HepG2 (cell line): ENCODE results near the gene PIK3R4. TPM values are rescaled to one million over a fixed set of nuclear protein-coding genes. Genes with fewer than 3 reads are reported as not detected.

Experiments
- ATAC-seq: fragments of 200-7000 bp; cut with Tn5 transposase; 3 replicates; pipeline ENCODE4 v1.9.1; 2020; ENCODE audit warnings: mild to moderate bottlenecking, moderate library complexity
- BruUV-seq: library from RNA; stranded (reverse); fragments of 400-500 nt; replicated peaks from 2 replicates; lab custom pipeline; 2021; lab: Mats Ljungman, UMichigan
- CTCF ChIA-PET: fragments of 300-600 bp; formaldehyde crosslinking; extraction: SDS; loops from one replicate; lab custom pipeline; 2021; ENCODE audit warnings: low total read pairs, inconsistent platforms, low intra/inter-chr PET ratio; lab: Yijun Ruan, JAX
- POLR2A ChIA-PET: fragments of 350-600 bp; sonication (Branson Sonifier 250); formaldehyde crosslinking; loops from one replicate; lab custom pipeline; 2020; ENCODE audit warnings: antibody characterized with exemption, inconsistent platforms; lab: Yijun Ruan, JAX
- DNase-seq: peaks from one replicate; pipeline ENCODE4 v3.0.0-alpha.2; 2015; ENCODE audit warnings: low spot score
- FAIRE-seq: peaks from 3 replicates; lab custom pipeline; 2011; peaks lifted over from hg19 to GRCh38; lab: Jason Lieb, UNC
- H2AFZ ChIP-seq: one replicate; pipeline ENCODE4 v1.6.1; 2011; ENCODE audit warnings: low read length, inconsistent platforms
- H3K27ac ChIP-seq: fragments of 300-600 bp; 3 replicates; pipeline ENCODE4 v1.8.0; 2011; ENCODE audit warnings: mixed run types, mild to moderate bottlenecking, mixed read lengths, low read length, inconsistent platforms; ENCODE audit not compliant: insufficient read depth; ENCODE audit errors: extremely low read length
- H3K27me3 ChIP-seq, 2 experiments: fragments of 200-600 bp in 1 of 2; 2 replicates in 1 of 2; 3 replicates in 1 of 2; pipeline versions ENCODE4 v1.6.0 to v1.8.0; 2011; ENCODE audit warnings: low read length in 2 of 2, mild to moderate bottlenecking in 2 of 2, moderate library complexity in 2 of 2, inconsistent platforms in 1 of 2; ENCODE audit not compliant: insufficient read depth in 2 of 2, control insufficient read depth in 1 of 2
- H3K36me3 ChIP-seq, 2 experiments: fragments of 200-600 bp in 1 of 2; replicated peaks in 1 of 2; 2 replicates in 1 of 2; 3 replicates in 1 of 2; pipeline versions ENCODE4 v1.5.1 to v1.8.0; 2011; ENCODE audit warnings: low read length in 2 of 2, inconsistent platforms in 1 of 2; ENCODE audit not compliant: insufficient read depth in 2 of 2, control insufficient read depth in 1 of 2
- H3K4me1 ChIP-seq: 2 replicates; pipeline ENCODE4 v1.5.1; 2012; ENCODE audit warnings: low read length, inconsistent platforms; ENCODE audit not compliant: insufficient read depth
- H3K4me2 ChIP-seq: 2 replicates; pipeline ENCODE4 v1.6.0; 2011; ENCODE audit warnings: low read depth, low read length, inconsistent platforms
- H3K4me3 ChIP-seq, 3 experiments: fragments of 200-600 bp in 1 of 3; sonication (generic), shearing (Covaris generic) in 1 of 3; replicated peaks in 1 of 3; 2 replicates each; pipeline ENCODE4 v1.5.1; 2011 to 2016; ENCODE audit warnings: low read length in 3 of 3, inconsistent platforms in 2 of 3, low read depth in 2 of 3, mild to moderate bottlenecking in 2 of 3, control low read depth in 1 of 3, mixed read lengths in 1 of 3; ENCODE audit not compliant: insufficient read depth in 1 of 3
- H3K79me2 ChIP-seq: one replicate; pipeline ENCODE4 v1.6.1; 2011; ENCODE audit warnings: low read length, inconsistent platforms; ENCODE audit not compliant: insufficient read depth
- H3K9ac ChIP-seq: 2 replicates; pipeline ENCODE4 v1.6.0; 2011; ENCODE audit warnings: mild to moderate bottlenecking, low read depth, low read length, inconsistent platforms; ENCODE audit not compliant: insufficient read depth
- H3K9me3 ChIP-seq: 2 replicates; pipeline ENCODE4 v1.5.1; 2012; ENCODE audit warnings: mild to moderate bottlenecking, low read length
- H4K20me1 ChIP-seq: 2 replicates; pipeline ENCODE4 v1.6.0; 2011; ENCODE audit warnings: inconsistent platforms, mild to moderate bottlenecking, low read length, moderate library complexity; ENCODE audit not compliant: insufficient read depth
- AHDC1 ChIP-seq: sonication (generic); formaldehyde crosslinking; IDR thresholded peaks from 2 replicates; pipeline ENCODE4 v1.5.1; 2020; ENCODE audit warnings: mild to moderate bottlenecking, missing genetic modification reagents, borderline replicate concordance
- FOXA1 ChIP-seq, 2 experiments: fragments of 450-650 bp in 1 of 2; sonication (generic) in 1 of 2; formaldehyde crosslinking in 1 of 2; IDR thresholded peaks; 2 replicates each; pipeline versions ENCODE4 v1.4.0 to v1.6.1; 2016 to 2020; ENCODE audit warnings: missing genetic modification reagents in 1 of 2
- FOXK1 ChIP-seq: sonication (generic); formaldehyde crosslinking; IDR thresholded peaks from 2 replicates; pipeline ENCODE4 v1.4.0; 2020; ENCODE audit warnings: low read depth, missing genetic modification reagents, borderline replicate concordance
- HINFP ChIP-seq: sonication (generic); formaldehyde crosslinking; IDR thresholded peaks from 2 replicates; pipeline ENCODE4 v1.4.0; 2020; ENCODE audit warnings: low read depth, mild to moderate bottlenecking, missing genetic modification reagents
- MIXL1 ChIP-seq: IDR thresholded peaks from 2 replicates; pipeline ENCODE4 v1.6.1; 2016
- ZBTB21 ChIP-seq: sonication (generic); formaldehyde crosslinking; IDR thresholded peaks from 2 replicates; pipeline ENCODE4 v1.4.0; 2020; ENCODE audit warnings: missing genetic modification reagents
- ZNF160 ChIP-seq: sonication (generic); formaldehyde crosslinking; IDR thresholded peaks from 2 replicates; pipeline ENCODE4 v1.8.0; 2022; ENCODE audit warnings: mild to moderate bottlenecking, inconsistent platforms, missing genetic modification reagents
- ZNF326 ChIP-seq: sonication (generic); formaldehyde crosslinking; IDR thresholded peaks from 2 replicates; pipeline ENCODE4 v1.4.0; 2020; ENCODE audit warnings: missing genetic modification reagents, borderline replicate concordance
- ZNF496 ChIP-seq: sonication (generic); formaldehyde crosslinking; IDR thresholded peaks from 2 replicates; pipeline ENCODE4 v1.8.1; 2023; ENCODE audit warnings: mild to moderate bottlenecking, moderate library complexity, missing genetic modification reagents; ENCODE audit not compliant: insufficient replicate concordance
- WGBS: methylation state at CpG from one replicate; pipeline ENCODE4 v1.1.6; 2017; ENCODE audit warnings: low lambda C conversion rate; 5-methylcytosine and 5-hydroxymethylcytosine counted together
- in situ Hi-C: cut with HindIII; loops from 2 replicates; pipeline ENCODE4 v1.10.0; 2017; ENCODE audit warnings: low pct_unique_long_range_greater_than_20kb; ENCODE audit not compliant: extremely low pct_ligation_motif_present
- intact Hi-C: fragments of 100-400 bp; cut with micrococcal nuclease; formaldehyde crosslinking; loops from one replicate; pipeline ENCODE4 v1.10.0; 2022; ENCODE audit not compliant: unreplicated experiment
- polyA plus RNA-seq, 8 experiments: library from polyadenylated mRNA; depleted of rRNA in 3 of 8; stranded (reverse) in 7 of 8; unstranded in 1 of 8; fragments of >200 nt; fragmentation: Illumina TruSeq in 4 of 8; extraction: Trizol in 4 of 8; gene quantifications; 2 replicates each; pipeline versions ENCODE4 v1.2.1 to v1.2.3, GENCODE V29; 2011 to 2016; ENCODE audit warnings: low read depth in 4 of 8, missing spikeins in 1 of 8, mixed read lengths in 1 of 8; ENCODE audit not compliant: insufficient read depth in 1 of 8
- total RNA-seq, 5 experiments: library from RNA; depleted of rRNA; stranded (reverse); fragments of >200 nt; fragmentation: Illumina TruSeq; extraction: Trizol; gene quantifications; 2 replicates each; pipeline ENCODE4 v1.2.3, GENCODE V29; 2016; ENCODE audit warnings: low read depth in 1 of 5
- TF ChIP-seq, protein P1 (sequence below): sonication (generic); formaldehyde crosslinking; IDR thresholded peaks from 2 replicates; pipeline ENCODE4 v1.5.0; 2020; ENCODE audit warnings: missing genetic modification reagents
- TF ChIP-seq, protein P2 (sequence below): sonication (generic); formaldehyde crosslinking; IDR thresholded peaks from 2 replicates; pipeline ENCODE4 v1.4.0; 2020; ENCODE audit warnings: missing genetic modification reagents

PIK3R4 gene
- total and polyA plus RNA-seq, 2 of the 13 experiments (the other 11 are each of a cell fraction or from before 2014, with no cell fraction given): 22.4 to 26.0 TPM

DNA sequence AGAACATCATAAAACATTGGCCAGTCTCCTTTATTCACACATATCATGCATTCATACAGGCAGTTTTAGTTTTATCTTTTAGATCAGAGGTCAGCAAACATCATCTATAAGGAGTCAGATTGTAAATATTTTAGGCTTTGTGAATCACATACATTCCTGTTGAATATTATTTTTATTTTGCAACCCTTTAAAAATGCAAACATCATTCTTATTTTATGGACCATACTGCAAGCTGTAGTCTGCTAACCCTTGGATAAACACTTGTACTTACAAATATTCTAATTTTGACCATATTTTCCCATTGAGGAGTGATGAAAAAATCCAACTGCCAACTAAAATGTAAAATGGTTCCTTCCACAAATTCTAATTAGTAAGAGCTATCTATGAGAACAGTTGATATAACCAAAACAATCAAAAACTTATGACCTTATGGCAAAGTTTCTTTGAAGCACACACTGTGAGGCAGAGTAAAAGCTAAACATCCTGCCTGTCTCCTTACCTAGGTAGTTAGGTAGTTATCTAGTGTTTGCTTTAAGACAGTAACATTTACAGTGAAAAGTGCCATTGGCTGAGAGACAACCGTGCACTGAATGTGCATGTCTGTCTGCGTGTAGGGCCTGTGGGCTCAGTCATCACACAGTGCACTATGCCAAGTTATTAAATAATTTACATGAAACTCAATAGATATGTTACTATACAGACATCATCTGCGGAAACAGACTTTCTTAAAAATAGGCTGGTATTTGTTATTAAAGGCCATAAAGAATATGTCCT is 57.7 kb downstream of the PIK3R4 start (continued):
- TF ChIP-seq, protein P1, sequence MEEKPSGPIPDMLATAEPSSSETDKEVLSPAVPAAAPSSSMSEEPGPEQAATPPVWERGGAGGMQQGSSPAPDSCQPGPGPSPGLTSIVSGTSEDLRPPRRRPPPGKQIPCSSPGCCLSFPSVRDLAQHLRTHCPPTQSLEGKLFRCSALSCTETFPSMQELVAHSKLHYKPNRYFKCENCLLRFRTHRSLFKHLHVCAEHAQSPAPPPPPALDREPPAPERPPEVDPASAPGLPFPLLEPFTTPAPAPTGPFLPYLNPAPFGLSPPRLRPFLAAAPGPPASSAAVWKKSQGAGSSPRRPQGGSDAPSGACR: no peak
- no peak for TF ChIP-seq ZNF326 (CRISPR knock-in tag)

GRCh38 chr3:130688015-130688688 is 58.5 kb downstream of the PIK3R4 start:
- DNase-seq (no peak), ATAC-seq (no peak), FAIRE-seq (no peak)
- intact Hi-C loops (no loop called here), in situ Hi-C loops (no loop called here)
- Histone ChIP-seq H3K9me3 (no peaks in the 10 kb centered on the region), H3K79me2 (no peaks in the 10 kb centered on the region), H4K20me1 (no peaks in the 10 kb centered on the region), H3K4me1 (no peaks in the 10 kb centered on the region), H3K36me3 (peaks cover 14 to 38% of the 10 kb centered on the region in 2 experiments; a peak in 4 of 5 replicates), H2AFZ (no peak overlapping the region), H3K27me3 (no peaks in the 10 kb centered on the region), H3K27ac (no peak overlapping the region), H3K9ac (no peak overlapping the region), H3K4me3 (no peak overlapping the region), H3K4me2 (no peak overlapping the region)
- WGBS: 86% methylated on average over 4 of the region's 4 CpGs
- POLR2A ChIA-PET: no interaction called here
- no TSS peak for BruUV-seq
- CTCF ChIA-PET: no interaction called here
- TF ChIP-seq ZBTB21 (CRISPR knock-in tag) (no peak), MIXL1 (no peak), HINFP (no peak), ZNF496 (CRISPR knock-in tag) (no peak), AHDC1 (no peak), ZNF160 (CRISPR knock-in tag) (no peak), FOXK1 (CRISPR knock-in tag) (no peak), FOXA1 (IDR thresholded peaks at IDR 0.05) (no peak), FOXA1 (CRISPR knock-in tag; IDR thresholded peaks at IDR 0.05) (no peak)
- TF ChIP-seq, protein P2, sequence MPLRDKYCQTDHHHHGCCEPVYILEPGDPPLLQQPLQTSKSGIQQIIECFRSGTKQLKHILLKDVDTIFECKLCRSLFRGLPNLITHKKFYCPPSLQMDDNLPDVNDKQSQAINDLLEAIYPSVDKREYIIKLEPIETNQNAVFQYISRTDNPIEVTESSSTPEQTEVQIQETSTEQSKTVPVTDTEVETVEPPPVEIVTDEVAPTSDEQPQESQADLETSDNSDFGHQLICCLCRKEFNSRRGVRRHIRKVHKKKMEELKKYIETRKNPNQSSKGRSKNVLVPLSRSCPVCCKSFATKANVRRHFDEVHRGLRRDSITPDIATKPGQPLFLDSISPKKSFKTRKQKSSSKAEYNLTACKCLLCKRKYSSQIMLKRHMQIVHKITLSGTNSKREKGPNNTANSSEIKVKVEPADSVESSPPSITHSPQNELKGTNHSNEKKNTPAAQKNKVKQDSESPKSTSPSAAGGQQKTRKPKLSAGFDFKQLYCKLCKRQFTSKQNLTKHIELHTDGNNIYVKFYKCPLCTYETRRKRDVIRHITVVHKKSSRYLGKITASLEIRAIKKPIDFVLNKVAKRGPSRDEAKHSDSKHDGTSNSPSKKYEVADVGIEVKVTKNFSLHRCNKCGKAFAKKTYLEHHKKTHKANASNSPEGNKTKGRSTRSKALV (CRISPR knock-in tag): no peak
